WTC11 (cell line): ENCODE measurements around the gene ATF1. TPM values are rescaled to one million over a fixed set of nuclear protein-coding genes. Genes with fewer than 3 reads are reported as not detected.

Source experiments
- ATAC-seq: fragments of 200-7000 bp; cut with Tn5 transposase; 2 replicates; pipeline ENCODE4 v1.10.0; 2021; ENCODE audit warnings: mild to moderate bottlenecking, moderate library complexity
- CTCF ChIA-PET: fragments of 300-600 bp; sonication (Branson Sonifier 250); formaldehyde crosslinking; loops from one replicate; lab custom pipeline; 2021; ENCODE audit warnings: antibody characterized with exemption; lab: Charles Lee
- POLR2A ChIA-PET: fragments of 350-600 bp; sonication (Branson Sonifier 250); formaldehyde crosslinking; loops from one replicate; lab custom pipeline; 2021; ENCODE audit warnings: antibody characterized with exemption; lab: Charles Lee
- DNase-seq: peaks from one replicate; pipeline ENCODE4 v3.0.0; 2021; ENCODE audit warnings: low spot score
- H3K27ac Mint-ChIP-seq: 2 replicates; pipeline ENCODE4 v1.8.0; 2021; ENCODE audit warnings: mixed read lengths
- H3K27me3 Mint-ChIP-seq: 2 replicates; pipeline ENCODE4 v1.8.0; 2021; ENCODE audit warnings: low read depth, mild to moderate bottlenecking, moderate library complexity, mixed read lengths
- H3K36me3 Mint-ChIP-seq: 2 replicates; pipeline ENCODE4 v1.8.0; 2021; ENCODE audit warnings: mixed read lengths
- H3K4me1 Mint-ChIP-seq: 2 replicates; pipeline ENCODE4 v1.8.0; 2022; ENCODE audit warnings: mixed read lengths
- H3K4me3 Mint-ChIP-seq: 2 replicates; pipeline ENCODE4 v1.8.0; 2021; ENCODE audit warnings: mild to moderate bottlenecking, moderate library complexity, mixed read lengths
- H3K9me3 Mint-ChIP-seq: 2 replicates; pipeline ENCODE4 v1.8.0; 2021; ENCODE audit warnings: mixed read lengths
- ATF1 ChIP-seq: sonication (generic); formaldehyde crosslinking; IDR thresholded peaks from 2 replicates; pipeline ENCODE4 v1.8.1; 2023; ENCODE audit warnings: mild to moderate bottlenecking, moderate library complexity, missing genetic modification reagents
- FOXJ3 ChIP-seq: sonication (generic); formaldehyde crosslinking; IDR thresholded peaks from 2 replicates; pipeline ENCODE4 v1.9.0; 2021; ENCODE audit warnings: missing genetic modification reagents, mild to moderate bottlenecking, borderline replicate concordance
- FOXK1 ChIP-seq: sonication (generic); formaldehyde crosslinking; IDR thresholded peaks from 2 replicates; pipeline ENCODE4 v1.8.0; 2022; ENCODE audit warnings: mild to moderate bottlenecking, moderate library complexity, missing genetic modification reagents
- GABPB1 ChIP-seq: sonication (generic); formaldehyde crosslinking; IDR thresholded peaks from 2 replicates; pipeline ENCODE4 v1.8.1; 2023; ENCODE audit warnings: mild to moderate bottlenecking, missing genetic modification reagents
- GRHL2 ChIP-seq: fragments of 250-450 bp; sonication (Bioruptor Pico); IDR thresholded peaks from 2 replicates; pipeline ENCODE4 v1.8.0; 2022; ENCODE audit warnings: mild to moderate bottlenecking, moderate library complexity; ENCODE audit not compliant: insufficient replicate concordance, severe bottlenecking
- JUN ChIP-seq: sonication (generic); formaldehyde crosslinking; IDR thresholded peaks from 2 replicates; pipeline ENCODE4 v1.8.0; 2023; ENCODE audit warnings: mild to moderate bottlenecking, missing genetic modification reagents
- MYBL2 ChIP-seq: sonication (generic); formaldehyde crosslinking; IDR thresholded peaks from 2 replicates; pipeline ENCODE4 v1.8.1; 2023; ENCODE audit warnings: mild to moderate bottlenecking, moderate library complexity, missing genetic modification reagents
- RORB ChIP-seq: fragments of 250-450 bp; sonication (Bioruptor Pico); IDR thresholded peaks from 2 replicates; pipeline ENCODE4 v1.9.0; 2021; ENCODE audit warnings: mild to moderate bottlenecking
- SP1 ChIP-seq: sonication (generic); formaldehyde crosslinking; conservative IDR thresholded peaks from 2 replicates; pipeline ENCODE4 v1.8.1; 2022; ENCODE audit warnings: missing genetic modification reagents
- TP53 ChIP-seq: sonication (generic); formaldehyde crosslinking; IDR thresholded peaks from 2 replicates; pipeline ENCODE4 v1.8.1; 2023; ENCODE audit warnings: mild to moderate bottlenecking, missing genetic modification reagents
- ZNF317 ChIP-seq: sonication (generic); formaldehyde crosslinking; IDR thresholded peaks from 2 replicates; pipeline ENCODE4 v1.8.1; 2023; ENCODE audit warnings: low read depth, mild to moderate bottlenecking, moderate library complexity, missing genetic modification reagents, borderline replicate concordance
- total RNA-seq: library from RNA; stranded (reverse); gene quantifications from 3 replicates; pipeline ENCODE4 v1.2.3, GENCODE V29; 2021
- TF ChIP-seq, protein P1 (sequence below): fragments of 200-600 bp; IDR thresholded peaks from 2 replicates; pipeline ENCODE4 v1.8.0; 2022; ENCODE audit warnings: antibody characterized with exemption
- TF ChIP-seq, protein P2 (sequence below): fragments of 250-450 bp; sonication (Bioruptor Pico); conservative IDR thresholded peaks from 2 replicates; pipeline ENCODE4 v1.9.0; 2021; ENCODE audit warnings: mild to moderate bottlenecking
- TF ChIP-seq, protein P3 (sequence below): sonication (generic); formaldehyde crosslinking; IDR thresholded peaks from 2 replicates; pipeline ENCODE4 v1.8.0; 2023; ENCODE audit warnings: missing genetic modification reagents, mild to moderate bottlenecking, borderline replicate concordance
- TF ChIP-seq, protein P4 (sequence below): fragments of 250-450 bp; sonication (Bioruptor Pico); IDR thresholded peaks from 2 replicates; pipeline ENCODE4 v1.9.0; 2021; ENCODE audit warnings: mild to moderate bottlenecking, borderline replicate concordance
- TF ChIP-seq, protein P5 (sequence below): sonication (generic); formaldehyde crosslinking; IDR thresholded peaks from 2 replicates; pipeline ENCODE4 v1.8.1; 2022; ENCODE audit warnings: low read depth, mild to moderate bottlenecking, moderate library complexity, missing genetic modification reagents, borderline replicate concordance

ATF1 gene
- total RNA-seq, 1 experiment from 2014 or later = 34.8 TPM

DNA sequence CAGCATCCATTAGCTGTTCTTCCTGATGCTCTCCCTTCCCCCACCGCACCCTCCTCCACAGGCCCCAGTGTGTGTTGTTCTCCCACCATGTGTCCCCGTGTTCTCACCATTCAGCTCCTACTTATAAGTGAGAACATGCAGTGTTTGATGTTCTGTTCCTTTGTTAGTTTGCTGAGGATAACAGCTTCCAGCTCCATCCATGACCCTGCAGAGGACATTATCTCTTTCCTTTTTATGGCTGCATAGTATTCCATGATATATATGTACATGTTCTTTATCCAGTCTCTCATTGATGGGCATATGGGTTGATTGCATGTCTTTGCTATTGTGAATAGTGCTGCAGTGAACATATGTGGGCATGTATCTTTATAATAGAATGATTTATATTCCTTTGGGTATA is 9.0 kb downstream of the ATF1 start:
- TF ChIP-seq SP1 (no peak), GABPB1 (CRISPR knock-in tag) (no peak), ZNF317 (CRISPR knock-in tag) (no peak), ATF1 (no peak), TP53 (CRISPR knock-in tag) (no peak), FOXK1 (CRISPR knock-in tag) (no peak), GRHL2 (CRISPR knock-in tag) (no peak), MYBL2 (CRISPR knock-in tag) (no peak), RORB (CRISPR knock-in tag) (no peak), JUN (CRISPR knock-in tag) (no peak), FOXJ3 (CRISPR knock-in tag) (no peak)
- TF ChIP-seq, protein P1, sequence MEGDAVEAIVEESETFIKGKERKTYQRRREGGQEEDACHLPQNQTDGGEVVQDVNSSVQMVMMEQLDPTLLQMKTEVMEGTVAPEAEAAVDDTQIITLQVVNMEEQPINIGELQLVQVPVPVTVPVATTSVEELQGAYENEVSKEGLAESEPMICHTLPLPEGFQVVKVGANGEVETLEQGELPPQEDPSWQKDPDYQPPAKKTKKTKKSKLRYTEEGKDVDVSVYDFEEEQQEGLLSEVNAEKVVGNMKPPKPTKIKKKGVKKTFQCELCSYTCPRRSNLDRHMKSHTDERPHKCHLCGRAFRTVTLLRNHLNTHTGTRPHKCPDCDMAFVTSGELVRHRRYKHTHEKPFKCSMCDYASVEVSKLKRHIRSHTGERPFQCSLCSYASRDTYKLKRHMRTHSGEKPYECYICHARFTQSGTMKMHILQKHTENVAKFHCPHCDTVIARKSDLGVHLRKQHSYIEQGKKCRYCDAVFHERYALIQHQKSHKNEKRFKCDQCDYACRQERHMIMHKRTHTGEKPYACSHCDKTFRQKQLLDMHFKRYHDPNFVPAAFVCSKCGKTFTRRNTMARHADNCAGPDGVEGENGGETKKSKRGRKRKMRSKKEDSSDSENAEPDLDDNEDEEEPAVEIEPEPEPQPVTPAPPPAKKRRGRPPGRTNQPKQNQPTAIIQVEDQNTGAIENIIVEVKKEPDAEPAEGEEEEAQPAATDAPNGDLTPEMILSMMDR = no peak
- TF ChIP-seq, protein P2, sequence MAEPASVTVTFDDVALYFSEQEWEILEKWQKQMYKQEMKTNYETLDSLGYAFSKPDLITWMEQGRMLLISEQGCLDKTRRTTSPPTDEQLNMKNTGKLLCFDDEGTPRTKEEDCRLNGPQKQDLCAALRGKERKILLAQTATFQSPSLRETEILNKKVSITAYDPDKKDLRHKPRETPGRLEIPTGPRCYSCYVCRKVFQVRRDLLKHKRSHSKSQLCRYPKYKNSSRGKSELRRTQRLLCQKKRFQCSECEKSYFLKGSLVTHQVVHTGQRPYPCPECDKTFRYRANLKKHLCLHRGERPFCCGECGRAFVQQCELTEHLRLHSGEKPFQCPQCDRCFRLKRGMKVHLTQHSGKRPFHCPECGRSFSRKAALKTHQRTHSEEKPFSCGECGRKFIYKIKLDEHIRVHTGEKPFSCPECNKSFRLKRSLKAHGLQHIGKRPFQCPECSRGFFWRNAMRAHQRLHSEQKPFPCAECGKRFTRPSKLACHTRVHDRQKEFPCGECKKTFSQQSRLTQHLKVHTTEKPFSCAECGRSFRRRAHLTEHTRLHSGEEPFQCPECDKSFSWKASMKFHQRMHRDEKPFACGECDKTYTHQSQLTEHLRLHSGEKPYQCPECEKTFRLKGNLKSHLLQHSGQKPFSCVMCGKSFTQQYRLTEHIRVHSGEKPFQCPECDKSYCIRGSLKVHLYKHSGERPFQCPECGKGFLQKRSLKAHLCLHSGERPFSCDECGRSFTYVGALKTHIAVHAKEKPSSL (CRISPR knock-in tag) = no peak
- TF ChIP-seq, protein P3, sequence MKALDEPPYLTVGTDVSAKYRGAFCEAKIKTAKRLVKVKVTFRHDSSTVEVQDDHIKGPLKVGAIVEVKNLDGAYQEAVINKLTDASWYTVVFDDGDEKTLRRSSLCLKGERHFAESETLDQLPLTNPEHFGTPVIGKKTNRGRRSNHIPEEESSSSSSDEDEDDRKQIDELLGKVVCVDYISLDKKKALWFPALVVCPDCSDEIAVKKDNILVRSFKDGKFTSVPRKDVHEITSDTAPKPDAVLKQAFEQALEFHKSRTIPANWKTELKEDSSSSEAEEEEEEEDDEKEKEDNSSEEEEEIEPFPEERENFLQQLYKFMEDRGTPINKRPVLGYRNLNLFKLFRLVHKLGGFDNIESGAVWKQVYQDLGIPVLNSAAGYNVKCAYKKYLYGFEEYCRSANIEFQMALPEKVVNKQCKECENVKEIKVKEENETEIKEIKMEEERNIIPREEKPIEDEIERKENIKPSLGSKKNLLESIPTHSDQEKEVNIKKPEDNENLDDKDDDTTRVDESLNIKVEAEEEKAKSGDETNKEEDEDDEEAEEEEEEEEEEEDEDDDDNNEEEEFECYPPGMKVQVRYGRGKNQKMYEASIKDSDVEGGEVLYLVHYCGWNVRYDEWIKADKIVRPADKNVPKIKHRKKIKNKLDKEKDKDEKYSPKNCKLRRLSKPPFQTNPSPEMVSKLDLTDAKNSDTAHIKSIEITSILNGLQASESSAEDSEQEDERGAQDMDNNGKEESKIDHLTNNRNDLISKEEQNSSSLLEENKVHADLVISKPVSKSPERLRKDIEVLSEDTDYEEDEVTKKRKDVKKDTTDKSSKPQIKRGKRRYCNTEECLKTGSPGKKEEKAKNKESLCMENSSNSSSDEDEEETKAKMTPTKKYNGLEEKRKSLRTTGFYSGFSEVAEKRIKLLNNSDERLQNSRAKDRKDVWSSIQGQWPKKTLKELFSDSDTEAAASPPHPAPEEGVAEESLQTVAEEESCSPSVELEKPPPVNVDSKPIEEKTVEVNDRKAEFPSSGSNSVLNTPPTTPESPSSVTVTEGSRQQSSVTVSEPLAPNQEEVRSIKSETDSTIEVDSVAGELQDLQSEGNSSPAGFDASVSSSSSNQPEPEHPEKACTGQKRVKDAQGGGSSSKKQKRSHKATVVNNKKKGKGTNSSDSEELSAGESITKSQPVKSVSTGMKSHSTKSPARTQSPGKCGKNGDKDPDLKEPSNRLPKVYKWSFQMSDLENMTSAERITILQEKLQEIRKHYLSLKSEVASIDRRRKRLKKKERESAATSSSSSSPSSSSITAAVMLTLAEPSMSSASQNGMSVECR (CRISPR knock-in tag) = no peak
- TF ChIP-seq, protein P4, sequence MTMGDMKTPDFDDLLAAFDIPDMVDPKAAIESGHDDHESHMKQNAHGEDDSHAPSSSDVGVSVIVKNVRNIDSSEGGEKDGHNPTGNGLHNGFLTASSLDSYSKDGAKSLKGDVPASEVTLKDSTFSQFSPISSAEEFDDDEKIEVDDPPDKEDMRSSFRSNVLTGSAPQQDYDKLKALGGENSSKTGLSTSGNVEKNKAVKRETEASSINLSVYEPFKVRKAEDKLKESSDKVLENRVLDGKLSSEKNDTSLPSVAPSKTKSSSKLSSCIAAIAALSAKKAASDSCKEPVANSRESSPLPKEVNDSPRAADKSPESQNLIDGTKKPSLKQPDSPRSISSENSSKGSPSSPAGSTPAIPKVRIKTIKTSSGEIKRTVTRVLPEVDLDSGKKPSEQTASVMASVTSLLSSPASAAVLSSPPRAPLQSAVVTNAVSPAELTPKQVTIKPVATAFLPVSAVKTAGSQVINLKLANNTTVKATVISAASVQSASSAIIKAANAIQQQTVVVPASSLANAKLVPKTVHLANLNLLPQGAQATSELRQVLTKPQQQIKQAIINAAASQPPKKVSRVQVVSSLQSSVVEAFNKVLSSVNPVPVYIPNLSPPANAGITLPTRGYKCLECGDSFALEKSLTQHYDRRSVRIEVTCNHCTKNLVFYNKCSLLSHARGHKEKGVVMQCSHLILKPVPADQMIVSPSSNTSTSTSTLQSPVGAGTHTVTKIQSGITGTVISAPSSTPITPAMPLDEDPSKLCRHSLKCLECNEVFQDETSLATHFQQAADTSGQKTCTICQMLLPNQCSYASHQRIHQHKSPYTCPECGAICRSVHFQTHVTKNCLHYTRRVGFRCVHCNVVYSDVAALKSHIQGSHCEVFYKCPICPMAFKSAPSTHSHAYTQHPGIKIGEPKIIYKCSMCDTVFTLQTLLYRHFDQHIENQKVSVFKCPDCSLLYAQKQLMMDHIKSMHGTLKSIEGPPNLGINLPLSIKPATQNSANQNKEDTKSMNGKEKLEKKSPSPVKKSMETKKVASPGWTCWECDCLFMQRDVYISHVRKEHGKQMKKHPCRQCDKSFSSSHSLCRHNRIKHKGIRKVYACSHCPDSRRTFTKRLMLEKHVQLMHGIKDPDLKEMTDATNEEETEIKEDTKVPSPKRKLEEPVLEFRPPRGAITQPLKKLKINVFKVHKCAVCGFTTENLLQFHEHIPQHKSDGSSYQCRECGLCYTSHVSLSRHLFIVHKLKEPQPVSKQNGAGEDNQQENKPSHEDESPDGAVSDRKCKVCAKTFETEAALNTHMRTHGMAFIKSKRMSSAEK (CRISPR knock-in tag) = no peak
- TF ChIP-seq, protein P5, sequence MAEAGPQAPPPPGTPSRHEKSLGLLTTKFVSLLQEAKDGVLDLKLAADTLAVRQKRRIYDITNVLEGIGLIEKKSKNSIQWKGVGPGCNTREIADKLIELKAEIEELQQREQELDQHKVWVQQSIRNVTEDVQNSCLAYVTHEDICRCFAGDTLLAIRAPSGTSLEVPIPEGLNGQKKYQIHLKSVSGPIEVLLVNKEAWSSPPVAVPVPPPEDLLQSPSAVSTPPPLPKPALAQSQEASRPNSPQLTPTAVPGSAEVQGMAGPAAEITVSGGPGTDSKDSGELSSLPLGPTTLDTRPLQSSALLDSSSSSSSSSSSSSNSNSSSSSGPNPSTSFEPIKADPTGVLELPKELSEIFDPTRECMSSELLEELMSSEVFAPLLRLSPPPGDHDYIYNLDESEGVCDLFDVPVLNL (CRISPR knock-in tag) = no peak
- Mint-ChIP-seq H3K4me1 (no peaks in the 10 kb centered on the region), H3K36me3 (peaks cover 39% of the 10 kb centered on the region), H3K4me3 (no peak overlapping the region), H3K27ac (no peak overlapping the region), H3K27me3 (no peaks in the 10 kb centered on the region), H3K9me3 (peaks cover 15% of the 10 kb centered on the region)
- no peak for DNase-seq
- POLR2A ChIA-PET = no interaction called here
- ATAC-seq = no peak
- CTCF ChIA-PET = no interaction called here
